Stomach (tissue), 4 donors: ENCODE measurements around the gene ACTN3.

Experiments
- CTCF ChIP-seq, 7 experiments: fragments of 450-650 bp in 4 of 7; fragments of 200-600 bp in 3 of 7; sonication (generic) in 3 of 7; IDR thresholded peaks; one replicate each; pipeline ENCODE4 v1.5.1; 2016 to 2019; ENCODE audit warnings: antibody characterized with exemption in 7 of 7, control low read depth in 2 of 7, mild to moderate bottlenecking in 1 of 7
- EP300 ChIP-seq: sonication (generic); formaldehyde crosslinking; IDR thresholded peaks from one replicate; pipeline ENCODE4 v1.6.1; 2017; ENCODE audit warnings: antibody characterized with exemption

- TF ChIP-seq EP300 (no peak), CTCF (IDR thresholded peaks at IDR 0.05) (no peak)
Measured at GRCh38 chr11:66505276-66505816, 41.4 kb upstream of the ACTN3 start.
